Hematopoietic multipotent progenitor cell treated with erythropoietin and hydrocortisone succinate and interleukin-3 and kit ligand, for 15 days (in vitro differentiated cells): ENCODE data around the gene ISM1.
"Not testable (repeated sequence)": the region's sequence is repeated elsewhere in the genome, so short reads cannot be mapped to it uniquely, and the experiment has no call there.

Experiments used
- DNase-seq: peaks from one replicate; pipeline ENCODE4 v3.0.0-alpha.2; 2015; ENCODE audit warnings: low spot score

The ISM1 gene

DNA sequence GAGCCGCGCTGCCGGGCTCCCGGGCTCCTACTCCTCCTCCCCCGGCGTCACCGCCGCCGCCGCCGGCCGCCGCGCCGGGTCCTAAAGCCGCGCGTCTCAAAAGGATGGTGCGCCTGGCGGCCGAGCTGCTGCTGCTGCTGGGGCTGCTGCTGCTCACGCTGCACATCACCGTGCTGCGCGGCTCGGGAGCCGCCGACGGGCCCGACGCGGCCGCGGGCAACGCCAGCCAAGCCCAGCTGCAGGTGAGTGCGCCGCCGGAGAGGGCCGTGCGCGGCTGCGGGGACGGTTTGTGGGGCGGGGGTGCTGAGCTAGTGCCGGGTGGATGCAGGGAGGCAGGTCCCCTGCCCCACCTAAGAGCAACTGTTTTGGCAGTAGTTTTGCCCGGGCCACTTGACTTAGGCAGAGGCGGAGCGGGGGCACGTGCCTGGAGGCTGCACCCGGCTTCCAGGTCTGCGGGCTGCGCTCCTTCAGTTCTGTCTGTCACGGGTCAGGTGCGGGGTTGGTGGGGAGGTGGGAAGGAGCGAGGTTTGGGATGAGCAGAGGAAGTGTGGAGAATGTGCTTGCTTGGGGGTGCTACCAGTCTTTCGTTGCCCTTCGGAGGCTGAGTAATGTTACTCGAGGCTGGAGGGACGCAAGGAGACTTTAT is 722 bp downstream of the ISM1 start:
- DNase-seq, result no peak

DNA sequence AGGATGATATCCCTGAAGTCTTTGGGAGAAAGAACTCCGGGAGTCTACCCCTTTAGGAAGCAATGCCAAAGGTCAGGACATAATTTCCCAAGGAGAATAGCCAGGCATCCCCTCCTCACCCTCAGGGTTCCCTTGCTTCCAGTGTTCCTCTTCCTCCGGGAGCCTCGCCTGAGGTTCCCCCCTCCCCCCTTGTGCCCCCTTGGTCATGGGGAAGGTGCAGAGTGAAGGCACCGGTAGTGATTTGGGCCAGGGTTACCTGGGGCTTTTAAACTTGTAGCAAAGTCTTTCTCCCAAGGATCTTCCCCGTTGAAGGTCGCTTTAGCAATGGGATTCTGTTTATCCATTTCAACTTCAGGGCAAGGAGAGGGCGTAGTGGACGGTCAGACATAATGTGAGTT is 1.2 kb downstream of the ISM1 start:
- DNase-seq, result no peak

DNA sequence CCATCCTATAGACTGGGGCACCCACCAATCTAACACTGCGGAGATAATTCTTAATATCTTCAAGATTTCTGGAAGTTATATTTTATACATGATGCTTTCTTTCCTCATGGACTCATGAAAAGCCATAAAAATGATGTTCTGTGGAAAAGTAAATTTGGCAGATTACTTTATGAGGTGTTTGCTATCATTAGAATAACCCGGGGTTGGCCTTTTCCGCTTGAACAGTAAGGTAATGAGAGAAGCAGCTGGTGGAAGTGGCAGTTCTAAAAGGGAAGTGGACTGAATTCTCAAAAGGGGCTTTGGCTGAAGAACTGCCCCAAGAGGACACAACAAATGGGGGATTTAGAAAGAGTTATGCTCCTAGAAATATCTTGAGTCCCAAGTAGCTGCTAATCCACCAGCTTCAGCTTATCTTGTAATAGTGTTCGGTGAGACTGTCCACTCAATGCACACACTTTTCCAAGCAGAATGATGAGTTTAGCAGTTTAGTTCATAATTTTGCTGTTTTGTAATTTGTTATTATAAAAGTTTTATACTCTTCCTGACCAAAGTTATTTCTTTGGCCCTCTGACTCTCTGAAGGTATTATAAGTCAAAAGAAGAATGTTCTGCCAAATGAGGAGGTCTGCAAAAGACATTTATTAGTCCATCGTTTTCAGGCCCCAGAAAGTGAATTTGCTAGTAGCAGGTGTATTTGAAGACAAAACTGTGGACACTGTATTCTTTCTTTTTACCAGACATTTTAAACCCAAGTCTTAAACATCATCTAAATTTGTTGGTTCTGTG is 2.9 kb downstream of the ISM1 start:
- DNase-seq, result no peak

DNA sequence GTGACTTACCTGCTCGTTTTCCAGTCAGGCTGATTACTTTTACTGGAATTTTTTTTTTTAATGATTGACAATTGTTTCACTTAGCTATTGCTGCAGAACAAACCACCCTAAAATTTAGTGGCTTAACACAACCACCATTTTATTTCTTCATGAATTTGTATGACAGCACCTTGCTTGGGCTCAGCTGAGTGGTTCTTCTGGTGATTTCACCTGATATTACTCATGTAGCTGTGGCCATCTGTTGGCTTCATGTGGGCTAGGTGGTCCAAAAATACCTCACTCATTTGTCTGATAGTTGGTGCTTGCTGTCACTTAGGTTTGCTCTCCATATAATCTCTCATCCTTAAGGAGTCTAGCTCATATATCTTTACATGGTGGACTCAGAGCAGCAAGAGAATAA is 5.3 kb downstream of the ISM1 start:
- no peak for DNase-seq

DNA sequence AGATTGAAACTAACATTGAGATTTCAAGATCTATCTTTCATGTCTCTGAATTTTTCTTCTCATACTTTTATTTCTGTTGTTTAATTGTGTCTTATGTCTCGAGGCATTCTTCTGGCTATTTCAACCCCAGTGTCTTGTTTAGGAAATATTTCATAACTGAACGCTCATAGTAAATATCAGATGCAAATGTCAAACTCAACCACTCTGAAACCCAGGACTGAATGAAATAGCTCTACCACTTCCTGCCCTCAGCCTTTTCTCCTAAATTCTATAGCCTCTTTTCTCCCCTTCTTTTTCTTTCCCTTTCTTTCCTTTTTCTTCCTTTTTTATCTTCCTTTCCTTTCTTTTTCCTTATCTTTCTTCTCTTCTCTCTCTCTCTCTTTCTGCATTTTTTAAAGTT is 7.7 kb downstream of the ISM1 start:
- DNase-seq, result no peak

DNA sequence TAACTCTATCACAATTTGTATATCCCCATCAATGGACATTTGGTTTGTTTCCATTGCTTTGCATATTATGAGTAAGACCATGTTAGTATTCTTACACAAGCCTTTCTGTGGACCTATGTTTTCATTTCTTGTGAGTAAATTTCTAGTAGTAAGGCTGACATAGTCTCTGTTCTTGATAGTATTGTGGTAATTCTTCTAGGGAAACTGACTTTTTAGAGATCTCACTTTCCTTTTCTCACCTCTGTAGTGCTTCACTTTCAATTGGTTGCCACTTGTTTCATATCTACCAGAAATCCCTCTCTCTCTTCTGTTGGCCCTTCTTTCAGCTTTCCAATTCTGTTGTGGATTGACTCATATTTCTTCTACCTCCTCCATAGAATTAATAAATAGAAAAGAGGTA is 8.5 kb downstream of the ISM1 start:
- DNase-seq, result no peak

DNA sequence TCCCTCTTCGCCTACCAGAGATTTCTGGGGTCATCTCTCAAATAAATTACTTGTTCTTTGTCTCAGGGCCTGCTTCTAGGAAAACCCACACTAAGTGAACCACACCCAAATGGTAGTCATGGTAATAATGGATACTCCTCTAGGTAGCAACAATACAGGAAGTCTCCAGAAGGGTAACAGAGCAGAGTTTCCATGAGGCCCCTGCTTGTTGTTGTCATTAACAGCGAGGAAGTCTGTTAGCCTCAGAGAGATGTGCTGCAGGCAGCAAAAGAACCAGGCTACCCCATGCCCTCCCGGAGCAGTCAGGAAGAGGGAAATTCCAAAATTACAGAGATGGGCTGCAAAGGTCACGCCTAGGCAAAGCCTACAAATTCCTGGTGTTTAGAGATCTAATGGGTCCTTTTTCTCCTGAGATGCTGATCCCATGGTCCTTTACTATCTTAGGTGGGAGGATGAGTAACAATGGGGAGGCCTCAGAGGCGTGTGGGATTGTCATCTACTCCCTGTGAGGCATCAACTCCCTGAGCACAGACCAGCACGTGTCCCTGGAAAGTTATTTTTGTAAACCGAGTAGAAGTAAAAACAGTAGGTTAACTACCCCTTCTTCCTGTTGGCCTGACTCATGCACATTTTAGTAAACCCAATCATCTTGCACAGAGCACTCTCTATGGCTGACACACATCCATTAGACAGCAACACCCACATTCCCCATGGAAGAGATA is 10.1 kb downstream of the ISM1 start:
- DNase-seq, result no peak

DNA sequence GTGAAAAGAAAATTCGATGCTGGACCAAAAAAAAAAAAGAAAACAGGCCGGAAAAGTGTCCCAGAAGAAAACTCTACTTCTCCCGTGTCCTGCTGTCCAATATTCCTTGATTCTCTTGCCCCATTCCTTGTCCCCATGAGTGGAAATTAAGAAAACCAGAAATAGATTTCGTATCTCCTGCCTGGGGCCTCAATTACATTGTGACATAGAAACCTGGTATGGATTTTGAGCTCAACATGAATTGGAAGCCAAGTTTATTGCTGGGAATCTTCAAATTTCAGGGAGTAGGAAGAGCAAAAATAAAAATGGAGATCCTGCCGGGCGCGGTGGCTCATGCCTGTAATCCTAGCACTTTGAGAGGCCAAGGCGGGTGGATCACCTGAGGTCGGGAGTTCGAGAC is 11.9 kb downstream of the ISM1 start:
- DNase-seq, result no peak

DNA sequence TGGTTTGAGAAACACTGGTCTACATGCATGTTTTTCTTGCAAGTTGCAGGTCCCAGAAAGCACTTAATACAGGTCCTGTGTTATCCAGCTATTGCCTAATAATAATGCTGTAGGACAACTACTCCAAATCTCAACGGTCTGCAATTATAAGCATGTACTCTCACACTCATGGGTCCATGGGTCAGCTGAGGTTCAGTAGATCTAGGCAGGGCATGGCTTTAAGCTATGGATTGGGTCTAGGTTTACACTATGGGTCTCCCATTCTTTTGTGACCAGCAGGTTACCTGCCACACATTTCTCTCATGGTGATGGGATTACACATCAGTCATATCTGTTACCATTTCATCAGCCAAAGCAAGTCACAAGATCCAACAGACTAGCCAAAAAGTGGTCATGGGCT is 13.9 kb downstream of the ISM1 start:
- DNase-seq, result no peak

DNA sequence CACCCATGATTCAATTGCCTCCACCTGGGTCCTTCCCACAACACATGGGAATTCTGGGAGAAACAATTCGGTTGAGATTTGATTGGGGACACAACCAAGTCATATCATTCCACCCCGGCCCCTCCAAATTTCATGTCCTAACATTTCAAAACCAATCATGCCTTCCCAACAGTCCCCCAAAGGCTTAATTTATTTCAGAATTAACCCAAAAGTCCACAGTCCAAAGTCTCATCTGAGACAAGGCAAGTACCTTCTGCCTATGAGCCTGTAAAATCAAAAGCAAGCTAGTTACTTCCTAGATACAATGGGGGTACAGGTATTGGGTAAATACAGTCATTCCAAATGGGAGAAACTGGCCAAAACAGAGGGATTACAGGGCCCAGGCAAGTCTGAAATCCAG is 15.3 kb downstream of the ISM1 start:
- DNase-seq, result not testable (repeated sequence)

DNA sequence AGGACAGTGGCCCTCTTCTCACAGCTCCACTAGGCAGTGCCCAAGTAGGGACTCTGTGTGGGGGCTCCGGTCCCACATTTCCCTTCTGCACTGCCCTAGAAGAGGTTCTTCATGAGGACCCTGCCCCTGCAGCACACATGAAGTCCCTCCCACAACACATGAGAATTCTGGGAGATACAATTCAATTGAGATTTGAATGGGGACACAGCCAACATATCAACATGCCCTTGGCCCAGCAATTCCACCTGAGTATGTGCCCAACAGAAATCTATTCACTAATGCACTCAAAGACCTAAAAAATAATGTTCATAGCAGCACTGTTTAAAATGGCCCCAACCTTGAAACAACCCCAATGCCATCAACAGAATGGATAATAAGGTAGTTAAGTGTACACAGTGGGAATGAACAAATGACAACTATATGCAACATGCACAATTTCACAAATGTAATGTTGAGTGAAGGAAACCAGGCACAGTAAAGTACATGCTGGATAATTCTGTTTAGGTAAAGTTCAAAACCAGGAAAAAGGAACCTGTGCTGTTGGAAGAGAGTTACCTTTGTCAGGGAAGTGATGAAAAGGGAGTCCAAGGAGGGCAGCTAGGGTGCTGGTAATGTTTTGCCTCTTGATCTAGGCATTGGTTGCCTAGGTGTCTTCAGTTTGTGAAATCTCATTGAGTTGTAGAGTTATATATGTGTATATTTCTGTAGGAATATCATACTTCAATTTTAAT is 16.1 kb downstream of the ISM1 start:
- no peak for DNase-seq

DNA sequence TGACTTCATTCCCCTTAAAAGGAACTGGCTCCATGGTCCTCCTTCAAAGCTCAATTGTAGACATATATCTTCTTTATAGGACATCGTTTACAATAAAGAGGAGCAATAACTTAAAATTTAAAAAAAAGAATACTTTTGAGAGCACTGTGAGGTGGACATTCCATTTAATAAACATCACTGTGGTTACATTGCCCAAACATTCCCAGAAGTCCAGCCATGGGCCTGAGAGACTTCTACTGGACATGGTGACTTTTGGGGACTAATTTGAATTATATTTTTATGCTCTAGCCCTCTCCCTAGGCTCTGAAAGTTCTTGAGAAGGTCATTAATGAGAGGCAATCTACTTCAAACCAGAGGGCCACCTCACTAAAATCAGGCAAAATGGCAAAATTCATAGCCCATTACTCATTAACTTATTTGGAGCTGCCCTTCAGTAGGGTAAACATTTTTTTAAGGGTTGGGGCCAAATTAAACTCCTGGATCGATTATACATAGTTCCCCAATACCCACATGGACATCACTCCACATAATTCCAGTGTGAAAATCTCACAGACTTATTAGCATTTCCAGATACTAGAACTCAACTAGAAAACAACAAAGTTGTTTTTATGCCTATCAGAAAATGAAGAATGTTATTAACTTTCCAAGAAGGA is 17.1 kb downstream of the ISM1 start:
- DNase-seq, result no peak

DNA sequence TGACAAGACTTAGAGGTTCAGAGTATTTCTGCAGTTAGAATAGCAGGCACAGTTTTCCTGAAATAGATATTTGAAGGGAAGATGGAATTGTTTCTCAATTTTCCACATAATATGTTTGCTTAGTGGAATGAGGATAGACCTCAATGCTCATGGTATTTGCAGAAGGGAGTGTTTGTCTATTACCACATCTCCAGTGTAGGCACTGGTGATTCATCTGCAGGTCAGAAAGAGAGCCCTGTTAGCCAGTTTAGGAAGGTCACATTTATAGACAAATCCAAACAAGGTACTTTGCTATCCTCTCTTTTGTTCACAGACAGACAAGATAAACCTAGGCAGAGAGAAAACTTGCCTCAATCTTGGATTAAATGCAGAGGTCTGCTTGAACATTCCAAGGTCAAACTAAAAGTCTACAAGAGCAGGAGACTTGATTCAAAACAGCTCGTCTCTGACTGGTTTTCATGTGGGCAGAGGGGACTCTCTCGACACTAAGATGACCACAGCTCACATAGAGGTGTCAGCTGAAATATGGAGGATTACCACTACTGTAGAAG is 22.8 kb downstream of the ISM1 start:
- no peak for DNase-seq

DNA sequence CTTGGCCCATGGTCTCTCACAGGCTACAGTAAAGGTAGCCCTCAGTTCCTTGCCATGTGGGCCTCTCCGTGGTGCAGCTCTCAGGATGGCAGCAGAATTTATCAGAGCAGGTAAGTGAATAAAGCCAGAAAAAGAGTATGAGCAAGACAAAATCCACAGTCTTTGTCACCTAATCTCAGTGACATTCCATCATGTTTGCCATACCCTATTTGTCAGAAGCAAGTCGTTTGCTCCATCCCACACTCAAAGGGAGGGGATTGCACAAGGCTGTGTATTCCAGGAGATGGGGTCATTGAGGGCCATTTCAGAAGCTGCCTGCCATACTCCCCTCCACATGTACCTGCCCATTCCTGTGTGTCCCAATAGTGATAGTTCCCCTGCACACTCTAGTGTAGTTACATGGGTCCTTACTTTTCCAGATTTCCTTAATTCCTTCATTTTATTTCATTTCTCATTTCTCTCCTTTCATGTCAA is 24.2 kb downstream of the ISM1 start:
- DNase-seq, result no peak

DNA sequence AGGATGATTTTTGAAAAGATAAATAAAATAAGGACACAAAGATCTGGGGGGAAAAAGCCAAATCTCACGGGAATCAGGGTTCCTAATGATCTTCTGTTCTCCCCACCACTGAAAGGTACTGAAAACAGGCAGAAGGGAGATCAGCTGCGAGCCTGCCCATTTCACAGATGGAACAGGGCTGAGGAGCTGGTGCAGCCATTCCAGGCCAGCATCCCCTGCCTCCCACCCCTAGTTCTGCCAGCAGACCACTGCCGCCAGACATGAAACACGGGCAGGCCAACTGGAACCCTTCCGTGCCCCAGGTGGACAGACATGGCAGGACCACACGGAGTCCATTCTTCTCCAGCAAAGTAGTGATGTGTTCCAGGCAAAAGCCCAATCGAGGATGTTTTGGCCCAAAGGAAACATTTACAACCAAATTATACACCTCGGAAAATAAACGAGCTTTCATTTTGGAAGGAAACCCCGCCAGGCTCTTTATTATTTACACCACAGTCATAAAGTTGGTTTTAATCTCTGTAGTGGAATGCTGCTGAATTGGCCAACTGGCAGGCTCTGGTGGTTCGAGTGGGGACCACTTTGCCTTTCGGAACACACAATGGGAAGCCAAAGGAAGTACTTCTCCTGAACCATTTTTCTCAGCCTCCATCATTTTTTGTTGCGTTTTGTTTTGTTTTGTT is 28.2 kb downstream of the ISM1 start:
- no peak for DNase-seq

DNA sequence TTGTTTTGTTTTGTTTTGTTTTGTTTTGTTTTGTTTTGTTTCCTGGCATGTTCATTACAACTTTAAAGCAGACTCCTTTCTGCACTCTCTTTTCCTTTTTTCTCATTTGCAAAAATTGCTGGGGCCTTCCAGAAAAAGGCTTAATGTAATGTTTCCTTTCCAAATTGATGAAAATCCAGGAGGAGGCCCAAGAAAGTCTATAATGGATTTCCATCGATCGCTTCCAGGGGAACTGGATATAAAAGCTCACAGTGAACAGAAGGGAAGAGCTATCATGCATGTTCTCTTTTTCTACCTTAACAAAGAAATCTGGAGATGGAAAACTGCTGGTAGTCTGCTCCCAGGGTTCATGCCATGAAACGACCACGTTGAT is 28.7 kb downstream of the ISM1 start:
- no peak for DNase-seq

DNA sequence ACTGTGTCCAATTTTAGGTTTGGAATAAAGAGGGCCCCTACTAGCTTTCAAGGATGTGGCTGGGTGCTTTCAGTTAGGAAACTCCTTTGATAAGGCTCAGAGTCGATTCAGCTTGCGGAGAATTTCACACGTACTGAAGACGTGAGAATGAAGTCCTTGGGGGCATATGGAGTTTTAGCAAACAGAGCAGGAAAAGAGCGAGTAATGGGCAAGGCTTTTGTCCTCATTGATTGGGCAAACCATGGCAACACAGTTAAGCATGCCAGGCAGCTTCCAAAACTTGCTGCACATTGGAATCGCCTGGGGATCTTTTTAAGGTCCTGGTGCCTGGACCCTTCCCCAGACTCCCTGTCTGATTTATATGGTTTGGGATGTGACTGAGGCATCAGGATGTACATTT is 29.2 kb downstream of the ISM1 start:
- DNase-seq, result no peak

DNA sequence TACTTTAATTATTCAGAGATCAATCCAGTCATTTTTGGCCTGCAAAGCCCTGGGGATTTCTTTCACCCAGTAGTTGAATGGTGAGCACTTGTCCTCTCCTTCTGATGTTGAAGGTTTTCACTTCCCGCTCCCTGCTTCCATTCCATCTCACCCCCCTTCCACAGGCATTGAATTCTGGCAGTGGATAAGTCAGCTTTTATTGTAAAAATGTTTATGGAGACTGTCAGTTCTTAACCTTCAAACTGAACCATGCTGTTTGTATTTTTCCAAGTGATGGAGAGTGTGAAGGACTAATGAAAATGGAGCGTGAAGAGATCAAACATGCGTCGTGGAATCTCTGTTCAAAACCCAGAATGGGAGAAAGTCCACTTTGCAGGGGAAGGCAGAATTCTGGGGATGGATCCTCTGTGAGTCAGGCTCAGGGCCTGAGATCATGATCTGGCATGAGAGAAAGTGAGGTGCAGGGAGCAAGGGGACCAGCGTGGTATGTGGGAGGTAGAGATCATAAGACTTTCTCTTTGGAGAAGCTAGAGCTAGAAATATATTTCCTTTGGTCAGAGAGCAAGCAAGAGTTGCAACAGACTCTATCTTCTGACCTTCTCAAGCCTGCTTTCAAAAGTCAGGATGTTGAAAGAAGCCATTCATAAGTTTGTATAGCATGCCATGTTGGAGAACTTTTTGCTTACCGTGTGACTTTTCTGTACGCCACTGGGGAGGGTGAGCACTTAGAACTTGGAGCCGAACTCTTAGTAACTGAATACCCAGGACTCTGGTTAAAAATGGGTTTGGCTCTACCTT is 30.2 kb downstream of the ISM1 start:
- DNase-seq, result no peak

DNA sequence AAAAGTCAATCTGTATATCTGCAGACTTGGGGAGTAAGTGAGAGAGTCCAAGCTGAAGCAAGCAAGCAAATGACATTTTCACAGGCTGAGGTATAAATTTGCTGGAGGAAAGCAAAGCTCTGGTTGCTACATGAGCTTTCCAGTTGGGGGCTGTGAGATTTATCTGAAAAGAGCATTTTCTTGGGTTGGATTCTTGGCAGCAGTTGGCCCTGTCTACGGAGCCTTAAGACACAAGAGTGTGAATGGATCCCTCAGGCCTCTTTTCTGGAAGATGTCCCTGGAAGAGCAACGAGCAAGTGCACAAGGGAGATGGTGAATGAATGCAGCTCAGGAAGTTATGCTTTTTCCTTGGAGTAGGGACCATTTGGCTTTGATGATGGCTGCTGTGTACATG is 30.8 kb downstream of the ISM1 start:
- no peak for DNase-seq

DNA sequence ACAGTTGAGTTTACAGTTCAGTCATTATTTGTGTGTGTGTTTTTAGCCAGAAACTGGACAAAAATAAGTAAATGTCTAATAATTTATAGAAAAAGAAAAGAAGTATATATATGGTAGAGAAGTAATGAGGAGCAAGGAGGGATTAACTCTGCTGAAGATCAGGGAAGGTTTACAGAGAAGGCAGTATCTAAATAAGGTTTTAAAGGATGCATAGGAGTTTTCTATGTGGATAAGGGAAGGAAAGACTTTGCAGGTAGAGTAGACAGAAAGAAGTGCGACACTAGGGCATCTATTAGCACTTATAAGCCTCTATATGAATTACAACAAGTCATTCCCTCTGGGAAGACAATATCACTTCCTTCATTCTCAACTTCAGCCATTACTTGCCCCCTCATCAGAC is 34.3 kb downstream of the ISM1 start:
- DNase-seq, result no peak
